HCT116 (cell line): Measurements from ENCODE around the gene C11orf21. TPM values are rescaled to one million over a fixed set of nuclear protein-coding genes. Genes with fewer than 3 reads are reported as not detected.

Experiments used
- ATAC-seq: fragments of 200-7000 bp; cut with Tn5 transposase; 2 replicates; pipeline ENCODE4 v1.9.1; 2020; ENCODE audit warnings: mild to moderate bottlenecking, moderate library complexity
- BruUV-seq: library from RNA; stranded (reverse); fragments of 400-500 nt; replicated peaks from 2 replicates; lab custom pipeline; 2021; lab: Mats Ljungman, UMichigan
- CTCF ChIA-PET: fragments of 300-600 bp; sonication (Branson Sonifier 250); formaldehyde crosslinking; loops from one replicate; lab custom pipeline; 2021; ENCODE audit warnings: antibody characterized with exemption; lab: Charles Lee
- POLR2A ChIA-PET: fragments of 300-600, 350-600 bp; sonication (Branson Sonifier 250); formaldehyde crosslinking; loops from one replicate; lab custom pipeline; 2021; ENCODE audit warnings: antibody characterized with exemption; lab: Charles Lee
- RAD21 ChIA-PET, 2 experiments: fragments of 300-600 bp; sonication (Branson Sonifier 250); formaldehyde crosslinking; loops; one replicate each; lab custom pipeline; 2023; ENCODE audit warnings: low total read pairs in 2 of 2; ENCODE audit not compliant: uncharacterized antibody in 2 of 2, unreplicated experiment in 2 of 2, low non-redundant PET in 1 of 2; lab: Charles Lee
- DNase-seq: peaks from one replicate; pipeline ENCODE4 v3.0.0-alpha.2; 2010; ENCODE audit warnings: low read depth, low spot score
- H2AFZ ChIP-seq: fragments of 200-600 bp; shearing (Covaris generic), sonication (generic); 2 replicates; pipeline ENCODE4 v1.6.1; 2017; ENCODE audit warnings: low read depth, mixed run types, mixed read lengths, antibody characterized with exemption, low read length; ENCODE audit not compliant: poor library complexity, severe bottlenecking
- H3K27ac ChIP-seq: 2 replicates; pipeline ENCODE4 v1.5.1; 2012; ENCODE audit warnings: low read depth, low read length
- H3K27me3 ChIP-seq: fragments of 200-600 bp; sonication (generic); 2 replicates; pipeline ENCODE4 v1.6.1; 2016; ENCODE audit warnings: mixed run types, low read length, mixed read lengths; ENCODE audit not compliant: insufficient read depth
- H3K36me3 ChIP-seq, 2 experiments: fragments of 200-500 bp in 1 of 2; fragments of 200-600 bp in 1 of 2; sonication (Bioruptor generic) in 1 of 2; sonication (generic) in 1 of 2; 2 replicates each; pipeline versions ENCODE4 v1.5.1 to v1.6.1; 2014 to 2016; ENCODE audit warnings: low read length in 2 of 2, inconsistent platforms in 1 of 2, mixed read lengths in 1 of 2, mixed run types in 1 of 2; ENCODE audit not compliant: insufficient read depth in 2 of 2, control insufficient read depth in 1 of 2
- H3K4me1 ChIP-seq, 2 experiments: fragments of 200-600 bp in 1 of 2; sonication (generic) in 1 of 2; 2 replicates each; pipeline versions ENCODE4 v1.5.1 to v1.6.1; 2012 to 2017; ENCODE audit warnings: low read length in 2 of 2, inconsistent platforms in 1 of 2, mild to moderate bottlenecking in 1 of 2, mixed read lengths in 1 of 2, mixed run types in 1 of 2, moderate library complexity in 1 of 2; ENCODE audit not compliant: insufficient read depth in 2 of 2, control insufficient read depth in 1 of 2
- H3K4me2 ChIP-seq: fragments of 200-600 bp; sonication (generic); 2 replicates; pipeline ENCODE4 v1.6.1; 2017; ENCODE audit warnings: mixed run types, low read length, mixed read lengths
- H3K4me3 ChIP-seq, 2 experiments: fragments of 200-600 bp in 1 of 2; sonication (generic) in 1 of 2; replicated peaks in 1 of 2; 2 replicates each; pipeline ENCODE4 v1.5.1; 2011 to 2016; ENCODE audit warnings: low read length in 2 of 2, control low read depth in 1 of 2, low read depth in 1 of 2, mild to moderate bottlenecking in 1 of 2, mixed read lengths in 1 of 2, mixed run types in 1 of 2
- H3K79me2 ChIP-seq: fragments of 200-600 bp; sonication (generic); 2 replicates; pipeline ENCODE4 v1.6.1; 2017; ENCODE audit warnings: mild to moderate bottlenecking, mixed run types, low read length, moderate library complexity, mixed read lengths; ENCODE audit not compliant: insufficient read depth
- H3K9ac ChIP-seq: fragments of 200-600 bp; sonication (generic); 2 replicates; pipeline ENCODE4 v1.6.1; 2016; ENCODE audit warnings: low read length, mixed read lengths
- H3K9me2 ChIP-seq: fragments of 200-600 bp; sonication (generic), shearing (Covaris generic); 2 replicates; pipeline ENCODE4 v1.6.1; 2017; ENCODE audit warnings: mixed run types, mild to moderate bottlenecking, moderate library complexity; ENCODE audit not compliant: insufficient read depth
- H3K9me3 ChIP-seq, 2 experiments: fragments of 200-500 bp in 1 of 2; fragments of 200-600 bp in 1 of 2; sonication (Bioruptor generic) in 1 of 2; sonication (generic) in 1 of 2; 2 replicates each; pipeline ENCODE4 v1.6.1; 2014 to 2017; ENCODE audit warnings: low read length in 2 of 2, mixed read lengths in 2 of 2, inconsistent platforms in 1 of 2, low read depth in 1 of 2, mild to moderate bottlenecking in 1 of 2, mixed run types in 1 of 2, moderate library complexity in 1 of 2; ENCODE audit not compliant: control insufficient read depth in 1 of 2, insufficient read depth in 1 of 2
- H4K20me1 ChIP-seq: fragments of 200-600 bp; sonication (generic), shearing (Covaris generic); 2 replicates; pipeline ENCODE4 v1.6.1; 2017; ENCODE audit warnings: mixed run types, mild to moderate bottlenecking, moderate library complexity; ENCODE audit not compliant: insufficient read depth
- CBX3 ChIP-seq: IDR thresholded peaks from 2 replicates; pipeline ENCODE4 v1.6.1; 2012; ENCODE audit warnings: low read depth
- CEBPB ChIP-seq: IDR thresholded peaks from 2 replicates; pipeline ENCODE4 v1.6.1; 2012; ENCODE audit warnings: low read depth
- CTCF ChIP-seq, 3 experiments: fragments of 200-600 bp in 1 of 3; sonication (generic) in 1 of 3; IDR thresholded peaks in 2 of 3; conservative IDR thresholded peaks in 1 of 3; 2 replicates each; pipeline ENCODE4 v1.5.1; 2012 to 2017; ENCODE audit warnings: low read depth in 2 of 3, low read length in 2 of 3, antibody characterized with exemption in 1 of 3, borderline replicate concordance in 1 of 3, control low read depth in 1 of 3, mild to moderate bottlenecking in 1 of 3, mixed read lengths in 1 of 3, mixed run types in 1 of 3, moderate library complexity in 1 of 3; ENCODE audit not compliant: insufficient read depth in 1 of 3
- EGR1 ChIP-seq: IDR thresholded peaks from 2 replicates; pipeline ENCODE4 v1.6.1; 2012; ENCODE audit warnings: low read depth
- EZH2 ChIP-seq: fragments of 200-600 bp; sonication (generic); IDR thresholded peaks from 2 replicates; pipeline ENCODE4 v1.6.1; 2017; ENCODE audit warnings: antibody characterized with exemption, mixed run types
- EZH2phosphoT487 ChIP-seq: fragments of 200-600 bp; IDR thresholded peaks from 2 replicates; pipeline ENCODE4 v1.6.1; 2018; ENCODE audit warnings: antibody characterized with exemption, borderline replicate concordance
- FOSL1 ChIP-seq: IDR thresholded peaks from 2 replicates; pipeline ENCODE4 v1.6.1; 2012; ENCODE audit warnings: low read depth
- JUND ChIP-seq: IDR thresholded peaks from 2 replicates; pipeline ENCODE4 v1.6.1; 2012
- MAX ChIP-seq: IDR thresholded peaks from 2 replicates; pipeline ENCODE4 v1.6.1; 2012
- POLR2AphosphoS5 ChIP-seq: IDR thresholded peaks from 2 replicates; pipeline ENCODE4 v1.6.1; 2011; ENCODE audit warnings: mild to moderate bottlenecking, low read depth, low read length, moderate library complexity
- RAD21 ChIP-seq: IDR thresholded peaks from 2 replicates; pipeline ENCODE4 v1.6.1; 2012; ENCODE audit warnings: low read depth, mild to moderate bottlenecking
- REST ChIP-seq: IDR thresholded peaks from 2 replicates; pipeline ENCODE4 v1.6.1; 2012; ENCODE audit warnings: low read depth
- SIN3A ChIP-seq: IDR thresholded peaks from 2 replicates; pipeline ENCODE4 v1.6.1; 2012; ENCODE audit warnings: low read depth
- SRF ChIP-seq: IDR thresholded peaks from 2 replicates; pipeline ENCODE4 v1.6.1; 2012; ENCODE audit warnings: low read depth
- TCF7L2 ChIP-seq: IDR thresholded peaks from 2 replicates; pipeline ENCODE4 v1.7.0; 2011; ENCODE audit warnings: borderline replicate concordance, inconsistent platforms; ENCODE audit not compliant: insufficient read depth, insufficient read length; ENCODE audit errors: extremely low read depth
- YY1 ChIP-seq: IDR thresholded peaks from 2 replicates; pipeline ENCODE4 v1.6.1; 2011; ENCODE audit warnings: low read length, low read depth, moderate library complexity, mild to moderate bottlenecking; ENCODE audit not compliant: insufficient replicate concordance; ENCODE audit errors: extremely low read depth
- ZBTB33 ChIP-seq: IDR thresholded peaks from 2 replicates; pipeline ENCODE4 v1.6.1; 2011; ENCODE audit warnings: mild to moderate bottlenecking, low read length, moderate library complexity; ENCODE audit not compliant: insufficient replicate concordance; ENCODE audit errors: extremely low read depth
- ZFX ChIP-seq: fragments of 450-650 bp; IDR thresholded peaks from 2 replicates; pipeline ENCODE4 v1.6.1; 2017
- ZNF274 ChIP-seq: fragments of 200-500 bp; sonication (Bioruptor generic); IDR thresholded peaks from 2 replicates; pipeline ENCODE4 v1.6.1; 2014; ENCODE audit warnings: mild to moderate bottlenecking, low read depth, low read length, inconsistent platforms
- intact Hi-C: fragments of 100-400 bp; cut with micrococcal nuclease; formaldehyde crosslinking; loops from 2 replicates; pipeline ENCODE4 v1.10.0; 2022
- total RNA-seq: library from RNA; stranded (reverse); gene quantifications from one replicate; pipeline ENCODE4 v1.2.1, GENCODE V29; 2021; ENCODE audit not compliant: unreplicated experiment

The C11orf21 gene
- total RNA-seq, 1 experiment from 2014 or later = not detected

GRCh38 chr11:2297623-2298030, 4.1 kb downstream of the C11orf21 start:
- Histone ChIP-seq H3K4me3 (no peak overlapping the region), H3K4me2 (no peak overlapping the region), H3K9ac (no peak overlapping the region), H2AFZ (no peak overlapping the region), H3K79me2 (no peaks in the 10 kb centered on the region), H3K27me3 (no peaks in the 10 kb centered on the region)
- CTCF ChIA-PET = interaction anchor here (1.2 to 1.5 kb wide), 3 partner anchors 98 to 123 kb away, joined by 3 to 5 read pairs (median 4); no protein-coding TSS in a partner anchor
- no TSS peak for BruUV-seq
- TF ChIP-seq SIN3A = no peak
- no peak for TF ChIP-seq ZNF274
- TF ChIP-seq YY1 = no peak
- no peak for TF ChIP-seq REST
- no peak for TF ChIP-seq CEBPB
- no peak for TF ChIP-seq CBX3
- TF ChIP-seq MAX = no peak
- TF ChIP-seq SRF = no peak
- TF ChIP-seq EZH2phosphoT487 = no peak
- no peak for TF ChIP-seq JUND
- no peak for TF ChIP-seq CTCF (IDR thresholded peaks at IDR 0.05 in 2 of 3, conservative IDR thresholded peaks at IDR 0.05 in 1 of 3; ENCODE audit: borderline replicate concordance in 1 of 3, insufficient read depth in 1 of 3, low read depth in 2 of 3, low read length in 2 of 3)
- TF ChIP-seq RAD21 = no peak
- no peak for TF ChIP-seq TCF7L2
- TF ChIP-seq ZFX = no peak
- TF ChIP-seq POLR2AphosphoS5 = no peak
- TF ChIP-seq FOSL1 = no peak
- TF ChIP-seq EZH2 = no peak
- TF ChIP-seq EGR1 = no peak
- TF ChIP-seq ZBTB33 = no peak
- TF ChIP-seq, all 23 proteins: peak for 0
- Histone ChIP-seq H4K20me1 (no peaks in the 10 kb centered on the region), H3K4me1 (no peaks in the 10 kb centered on the region), H3K36me3 (no peaks in the 10 kb centered on the region), H3K9me3 (no peaks in the 10 kb centered on the region), H3K27ac (no peak overlapping the region), H3K9me2 (no peaks in the 10 kb centered on the region)
- RAD21 ChIA-PET = no interaction called here
- intact Hi-C loops = no loop called here
- POLR2A ChIA-PET = no interaction called here
- DNase-seq (no peak), ATAC-seq (no peak)
